GM18517 (cell line): Measurements from ENCODE around the gene DCAKD.

Experiments
- ATAC-seq: cut with Tn5 transposase; IDR thresholded peaks from one replicate; pipeline ENCODE4 v1.9.1; 2021; ENCODE audit warnings: mild to moderate bottlenecking, moderate library complexity; ENCODE audit not compliant: unreplicated experiment

DCAKD gene

DNA sequence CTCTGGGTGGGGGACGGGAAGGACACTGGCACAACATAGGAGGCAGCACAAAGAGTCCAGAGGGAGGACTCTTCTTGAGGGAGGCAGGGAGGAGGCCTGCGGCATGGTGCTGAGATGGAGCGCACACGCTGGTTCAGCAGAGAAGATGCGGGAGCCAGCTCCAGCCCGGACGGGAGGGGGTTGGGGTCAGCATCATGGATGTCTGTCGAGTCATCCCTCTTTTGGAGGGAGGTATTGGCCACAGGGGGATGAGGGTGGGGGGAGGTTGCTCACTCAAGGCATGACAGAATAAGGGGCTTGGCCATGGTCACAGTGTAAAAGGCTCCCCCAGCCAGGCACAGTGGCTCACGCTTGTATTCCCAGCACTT is 19.3 kb downstream of the DCAKD start:
- ATAC-seq = no peak

DNA sequence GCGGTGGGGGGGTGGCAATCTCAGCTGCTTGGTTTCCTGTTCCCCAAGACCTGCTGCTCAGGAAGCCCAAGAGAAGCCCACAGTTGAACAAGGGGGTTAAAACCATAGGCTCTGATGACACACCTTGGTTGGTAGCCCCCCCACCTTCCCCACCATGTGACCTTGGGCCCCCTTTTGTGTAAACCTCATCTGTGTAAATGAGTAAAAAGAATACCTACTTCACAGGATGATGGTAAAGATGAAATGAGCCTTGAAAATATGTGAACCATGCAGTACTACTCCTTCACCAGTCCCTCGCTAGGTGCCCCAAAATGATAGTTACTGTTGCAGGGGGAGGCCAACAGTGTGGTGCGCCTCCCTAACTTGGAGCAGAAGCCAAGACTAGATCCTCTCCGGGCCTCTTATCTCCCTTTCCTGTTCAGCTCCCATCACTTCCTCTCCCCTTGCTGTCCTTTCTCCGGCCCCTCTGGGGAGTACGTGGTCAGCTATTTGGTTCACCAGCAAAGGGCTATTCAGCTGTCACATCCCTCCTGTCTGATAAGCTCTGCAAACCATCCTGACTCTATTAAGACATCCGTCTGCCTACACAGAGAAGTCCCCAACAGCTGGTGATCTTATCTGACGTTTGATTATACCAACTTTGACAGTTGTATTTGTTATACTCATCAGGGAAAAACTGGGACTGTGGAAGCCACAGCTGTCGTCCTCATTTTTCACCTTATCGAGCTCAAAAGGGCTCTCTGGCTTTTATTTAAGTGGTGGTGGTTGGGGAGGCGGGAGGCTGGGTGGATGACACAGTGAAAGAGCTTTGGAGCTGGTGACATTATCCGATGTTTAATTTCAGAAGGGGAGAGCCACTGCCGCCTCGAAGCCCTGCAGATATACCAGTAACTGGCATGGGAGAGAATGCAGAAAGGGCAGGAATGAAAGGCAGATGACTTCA is 19.9 kb downstream of the DCAKD start:
- ATAC-seq = no peak

DNA sequence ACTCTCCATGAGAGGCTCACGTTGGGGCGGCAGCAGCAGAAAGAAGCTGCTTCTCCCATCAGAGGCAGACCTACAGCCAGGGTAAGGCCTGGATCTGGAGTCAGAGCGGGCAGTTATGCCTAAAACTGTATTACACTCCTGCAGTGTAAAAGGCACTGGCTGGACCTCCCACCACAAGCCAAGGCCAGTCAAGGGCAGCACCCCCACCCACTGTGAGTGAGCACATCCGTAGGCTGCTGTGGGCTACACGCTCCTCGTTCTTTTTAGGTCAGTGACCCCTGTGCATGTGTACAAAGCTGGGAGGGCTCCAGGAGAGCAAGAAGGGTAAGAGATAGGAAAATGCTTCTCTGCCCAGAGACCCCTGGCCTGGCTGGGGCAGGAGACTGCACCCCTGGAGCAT is 20.7 kb downstream of the DCAKD start:
- ATAC-seq = no peak

DNA sequence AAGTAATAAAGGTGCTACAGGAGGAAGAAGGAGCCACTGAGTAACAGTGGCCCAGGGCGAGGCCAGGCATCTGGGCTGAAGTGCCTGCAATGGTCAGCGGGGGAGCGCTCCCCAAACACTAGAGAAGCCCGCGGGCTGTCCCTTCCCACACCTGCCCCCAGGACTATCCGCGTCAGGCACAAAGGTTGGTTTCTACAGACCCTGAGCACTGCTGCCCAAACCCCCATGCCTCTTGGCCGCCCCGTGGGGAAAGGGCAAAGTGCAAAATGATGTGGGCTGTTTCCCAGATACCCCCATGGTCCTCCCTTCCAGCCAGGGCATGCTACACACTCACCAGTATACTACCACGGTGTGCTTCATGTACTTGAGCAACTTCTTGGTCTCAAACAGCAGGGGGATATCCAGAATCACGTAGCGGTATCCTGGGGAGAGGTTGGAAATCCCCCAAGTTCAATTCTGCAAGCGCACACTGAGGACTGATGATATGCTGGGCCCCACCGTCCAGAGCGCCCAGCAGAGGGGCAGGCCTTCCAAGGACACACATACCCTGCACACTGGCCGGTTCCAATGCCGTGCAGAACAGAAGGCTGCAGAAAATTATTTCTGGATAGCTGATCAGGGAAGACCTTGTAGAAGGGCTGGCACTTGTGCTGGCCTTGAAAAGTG is 21.5 kb downstream of the DCAKD start:
- ATAC-seq = no peak

DNA sequence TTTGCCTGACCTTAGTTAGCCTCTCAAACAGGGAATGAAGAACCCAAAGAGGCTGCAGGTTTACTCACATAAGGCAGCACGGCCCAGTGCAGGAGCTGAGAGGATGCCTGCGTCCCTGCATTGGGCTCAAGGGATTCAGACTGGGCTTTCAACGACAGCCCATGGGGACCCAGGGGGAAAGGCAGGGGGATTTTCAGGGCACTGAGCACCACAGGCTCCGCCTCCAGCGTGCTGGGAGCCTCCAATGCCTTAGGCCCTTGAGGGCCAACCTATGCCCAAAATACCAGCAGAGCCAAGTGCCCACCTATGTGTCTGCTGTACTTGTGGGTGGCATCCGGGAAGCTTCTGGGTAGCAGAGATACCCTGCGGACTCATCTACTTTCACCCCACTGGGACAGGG is 22.3 kb downstream of the DCAKD start:
- ATAC-seq = no peak

DNA sequence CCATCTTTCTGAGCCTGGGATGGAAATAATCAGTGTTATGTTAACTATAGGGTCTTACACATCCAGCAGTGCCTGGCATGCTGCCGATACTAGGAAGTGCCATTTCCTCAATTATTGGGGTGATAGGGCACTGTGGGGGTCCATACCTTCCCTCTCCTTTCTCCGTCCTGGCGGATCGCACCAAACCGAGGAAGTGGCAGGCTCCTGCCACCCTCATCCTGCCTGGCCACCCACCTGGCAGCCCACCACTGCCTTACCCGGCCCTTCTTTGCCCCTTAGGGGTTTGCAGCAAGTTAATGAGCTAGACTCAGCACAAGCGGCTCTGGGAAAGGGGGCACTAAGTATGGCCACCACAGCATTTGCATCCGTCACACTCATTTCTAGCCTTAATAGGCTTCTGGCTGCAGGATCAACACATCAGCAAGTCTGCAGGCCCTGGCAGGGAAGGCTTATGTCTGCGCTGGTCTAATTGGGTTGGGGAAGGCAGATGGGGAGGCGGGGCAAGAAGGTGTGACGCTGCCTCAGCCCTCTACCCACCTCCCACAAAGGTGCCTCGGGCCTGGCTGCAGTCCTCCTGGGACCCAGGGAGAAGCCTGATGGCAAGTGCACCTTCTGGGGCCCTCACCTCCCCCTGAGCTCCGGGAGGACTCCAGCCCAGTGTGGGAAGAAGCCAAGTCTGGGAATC is 28.6 kb downstream of the DCAKD start:
- no peak for ATAC-seq

DNA sequence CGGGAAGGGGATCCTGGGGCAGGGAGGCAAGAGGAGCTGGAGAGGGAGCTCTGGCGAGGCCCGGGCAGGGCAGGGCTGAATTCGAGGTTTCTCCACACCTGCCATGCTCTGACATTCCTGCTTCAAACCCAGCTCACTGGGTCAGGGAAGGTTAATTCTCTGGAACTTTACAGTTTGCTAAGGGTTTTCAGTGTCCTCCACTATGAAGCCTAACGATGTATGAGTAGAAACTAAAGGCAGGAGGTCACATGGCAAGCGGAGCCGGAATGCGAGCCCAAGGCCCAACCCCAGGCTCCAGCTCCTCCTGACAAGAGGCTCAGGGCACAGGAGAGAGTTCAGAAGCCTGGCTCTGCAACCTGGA is 29.2 kb downstream of the DCAKD start:
- no peak for ATAC-seq

DNA sequence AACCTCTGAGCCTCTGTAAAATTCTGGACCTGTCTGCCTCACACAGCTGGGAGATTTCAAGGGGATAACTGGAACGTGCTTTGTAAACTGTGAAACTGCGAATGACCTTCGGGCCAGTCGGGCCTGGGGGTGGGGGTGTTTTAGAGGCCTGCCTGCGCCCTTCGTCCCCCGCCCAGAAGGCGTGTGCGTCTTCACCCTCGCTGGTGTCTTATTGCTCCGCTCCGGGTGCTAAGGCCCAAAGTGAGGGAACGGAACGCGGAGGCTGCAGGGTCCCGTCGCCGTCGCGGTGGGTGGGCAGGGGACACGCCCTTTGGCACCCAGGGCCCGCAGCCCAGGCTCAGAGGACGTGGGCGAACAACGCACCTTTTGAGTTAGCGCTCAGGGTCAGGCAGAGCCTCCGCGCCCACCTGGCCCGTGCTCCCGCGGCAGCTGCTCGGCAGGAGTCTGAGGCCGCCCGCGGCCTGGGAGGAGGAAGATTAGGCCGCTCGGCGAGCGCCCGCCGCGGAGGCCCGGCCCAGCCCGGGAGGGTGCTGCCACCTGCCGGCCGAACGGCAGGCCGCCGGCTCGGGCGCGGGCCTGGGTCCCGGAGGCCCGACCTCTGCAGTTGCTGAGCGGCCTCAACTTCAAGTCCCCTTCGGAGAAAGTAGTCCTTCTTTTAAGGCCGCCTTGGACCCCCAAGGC is 29.7 kb downstream of the DCAKD start:
- no peak for ATAC-seq

DNA sequence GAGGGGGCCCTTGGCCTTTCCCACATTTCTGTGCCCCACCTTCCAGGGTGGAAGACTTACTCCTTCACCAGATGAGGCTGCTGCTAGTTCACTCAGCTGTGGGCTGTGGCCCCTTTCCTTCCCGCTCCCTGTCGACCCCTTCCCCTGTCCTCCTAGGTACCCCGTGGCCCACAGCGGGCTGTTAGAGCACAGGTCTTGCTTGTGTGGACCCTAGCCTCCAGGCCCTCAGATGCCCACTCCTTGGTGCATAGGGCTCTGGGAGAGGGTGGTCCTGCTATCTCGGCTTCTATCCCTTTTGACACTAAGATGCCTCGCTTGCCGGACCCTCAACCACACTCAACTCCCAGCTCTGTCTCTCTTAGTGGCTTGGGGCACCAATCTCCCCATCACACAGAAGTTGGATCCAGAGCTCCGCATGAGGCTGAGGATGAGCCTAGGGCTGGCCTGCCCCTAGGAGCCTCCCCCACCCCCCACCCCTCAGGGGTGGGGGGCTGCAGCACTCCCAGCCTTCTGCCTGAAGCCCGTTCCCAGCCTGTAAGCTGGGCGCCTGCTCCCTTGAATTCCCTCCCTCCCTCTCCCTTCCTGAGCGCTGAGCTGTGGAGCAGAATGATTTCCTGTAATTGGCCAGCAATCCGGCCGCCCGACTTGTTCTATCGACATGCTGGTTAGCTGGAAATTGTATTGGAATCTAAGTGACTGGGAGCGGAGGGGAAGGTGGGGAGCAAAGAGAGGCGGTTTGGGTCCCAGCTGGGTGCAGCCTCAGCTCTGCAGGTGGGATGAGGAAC is 30.9 kb downstream of the DCAKD start:
- ATAC-seq = no peak

DNA sequence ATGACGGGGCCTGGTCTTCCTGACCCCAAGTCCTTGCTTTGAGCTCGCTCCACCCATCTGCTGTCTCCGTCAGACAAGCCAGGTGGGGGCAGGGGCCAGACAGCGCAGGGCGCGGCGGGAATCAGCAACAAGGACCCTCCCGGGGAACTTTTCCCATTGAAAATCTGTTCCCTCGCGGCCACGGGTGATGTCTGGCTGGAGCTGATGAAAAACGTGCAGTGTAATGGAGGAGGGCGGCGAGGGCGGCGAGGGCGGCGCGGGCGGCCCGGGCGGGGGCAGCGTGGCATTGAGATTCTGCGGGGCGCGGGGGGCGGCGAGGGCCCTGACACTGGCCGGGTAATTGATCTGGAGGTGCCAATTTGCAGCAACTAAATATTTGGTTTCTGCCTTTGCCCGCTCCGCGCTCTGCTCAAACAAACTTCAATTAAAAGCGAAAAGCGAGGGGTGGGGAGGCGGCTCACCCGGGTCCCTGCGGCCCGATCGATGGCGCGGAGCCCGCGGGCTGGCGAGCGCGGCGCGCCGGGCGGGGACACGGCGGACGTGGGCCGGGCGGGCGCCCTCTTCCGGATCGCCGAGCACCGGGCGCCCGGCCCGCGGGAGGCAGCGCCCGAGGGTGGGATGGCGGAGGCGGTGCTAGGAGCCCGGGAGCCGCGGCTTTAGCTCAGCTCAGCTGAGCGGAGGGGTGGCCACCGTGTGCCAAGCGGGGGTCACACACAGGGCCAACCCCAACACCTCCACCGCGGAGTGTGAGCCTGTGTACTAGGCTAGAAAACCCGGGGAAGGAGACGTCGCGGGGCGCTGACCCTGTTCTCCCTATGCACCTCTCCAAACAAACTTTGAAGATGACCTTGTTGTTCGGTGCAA is 32.4 kb downstream of the DCAKD start:
- ATAC-seq = no peak

DNA sequence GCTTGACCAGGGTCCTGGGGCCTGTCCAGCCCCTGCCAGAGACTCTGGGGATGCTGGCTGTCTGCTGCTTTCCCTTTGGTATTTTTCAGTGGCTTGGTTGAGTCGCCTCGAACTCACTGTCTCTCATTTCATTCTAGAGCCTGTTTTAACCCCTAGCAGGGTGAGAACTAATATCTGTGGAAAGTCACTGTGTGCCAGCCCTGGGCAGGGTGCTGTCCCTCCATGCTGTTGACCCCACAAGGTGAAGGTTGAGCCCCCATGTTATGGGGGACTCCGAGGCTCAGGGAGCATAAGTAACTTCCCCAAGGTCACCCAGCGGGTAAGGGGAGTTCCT is 33.0 kb downstream of the DCAKD start:
- no peak for ATAC-seq

DNA sequence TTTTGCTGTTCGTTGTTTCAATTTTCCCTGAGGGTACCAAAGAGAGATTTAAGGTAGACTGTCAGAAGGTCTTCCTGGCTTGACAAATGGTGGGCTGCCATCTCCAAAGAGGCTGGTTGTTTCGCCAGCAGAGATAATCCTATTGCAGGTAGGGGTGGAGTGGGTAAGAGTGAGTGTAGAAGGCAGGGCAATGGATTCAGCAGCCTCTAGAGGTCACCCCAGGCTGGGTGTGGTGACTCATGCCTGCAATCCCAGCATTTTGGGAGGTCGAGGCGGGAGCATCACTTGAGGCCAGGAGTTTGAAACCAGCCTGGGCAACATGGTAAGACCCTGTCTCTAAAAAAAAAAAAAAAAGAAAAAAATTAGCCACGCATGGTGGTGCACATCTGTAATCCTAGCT is 34.6 kb downstream of the DCAKD start:
- no peak for ATAC-seq

DNA sequence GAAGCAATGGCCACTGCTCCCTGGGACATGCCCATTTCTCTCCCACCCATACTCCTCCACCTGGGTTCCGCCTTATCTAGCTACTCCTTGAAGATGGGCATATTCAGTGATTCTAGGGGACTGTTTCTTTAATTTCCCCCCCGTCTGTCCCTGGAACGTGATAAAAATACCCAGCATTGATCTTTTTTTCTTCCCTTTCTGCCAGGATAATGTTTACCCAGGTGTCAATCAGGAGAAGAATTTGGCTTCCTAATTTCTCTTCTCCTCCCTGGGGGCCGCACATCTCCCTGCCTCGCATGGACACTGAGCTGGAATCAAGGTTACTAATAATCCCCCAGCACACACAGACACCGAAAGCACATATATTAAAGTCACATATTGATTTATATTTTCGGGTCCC is 35.2 kb downstream of the DCAKD start:
- no peak for ATAC-seq

DNA sequence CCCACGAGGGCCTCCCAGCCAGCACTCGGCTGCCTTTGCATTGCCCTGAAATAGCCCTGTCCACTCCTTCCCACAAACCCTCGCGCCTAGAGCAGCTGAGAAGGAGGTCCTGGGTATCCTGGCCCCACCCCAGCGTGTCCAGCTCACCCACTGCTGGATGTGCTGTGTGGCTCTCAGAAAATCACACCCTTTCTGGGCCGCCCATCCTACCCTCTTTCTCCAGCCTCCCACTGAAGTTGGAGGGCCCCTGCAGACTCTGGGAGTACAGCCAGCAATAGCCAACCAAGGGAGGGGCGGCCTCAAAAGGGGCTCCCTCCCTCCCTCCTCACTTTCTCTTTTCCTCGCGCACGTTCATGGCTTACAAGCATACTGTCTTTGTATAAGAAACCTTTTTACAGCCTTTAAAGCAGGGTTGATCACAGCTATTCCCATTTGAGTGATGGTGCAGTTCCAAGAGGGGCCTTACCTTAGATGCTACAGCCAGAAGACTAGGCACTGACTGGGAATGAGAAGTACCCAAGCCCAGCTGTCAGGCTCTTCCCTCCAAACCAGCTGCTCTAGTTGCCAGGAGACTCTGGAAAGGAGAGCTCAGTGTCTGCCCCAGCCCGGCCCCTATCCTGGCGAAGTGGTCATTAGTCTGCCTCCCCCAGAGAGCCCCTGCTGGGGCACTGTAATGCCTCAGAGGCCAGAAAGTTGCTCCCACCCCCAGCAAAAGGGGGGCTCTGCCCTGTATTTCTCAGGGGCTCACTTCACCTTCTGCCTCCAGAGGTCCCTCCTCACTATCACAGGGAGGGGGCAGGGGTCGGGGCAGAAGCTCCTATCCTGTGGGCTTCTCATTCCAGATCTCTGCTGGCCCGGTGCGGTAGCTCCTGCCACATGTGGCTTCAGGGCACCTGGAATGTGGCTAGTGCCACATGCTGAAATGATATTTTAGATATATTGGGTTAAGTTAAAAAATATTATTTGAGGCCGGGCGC is 38.1 kb downstream of the DCAKD start:
- no peak for ATAC-seq

DNA sequence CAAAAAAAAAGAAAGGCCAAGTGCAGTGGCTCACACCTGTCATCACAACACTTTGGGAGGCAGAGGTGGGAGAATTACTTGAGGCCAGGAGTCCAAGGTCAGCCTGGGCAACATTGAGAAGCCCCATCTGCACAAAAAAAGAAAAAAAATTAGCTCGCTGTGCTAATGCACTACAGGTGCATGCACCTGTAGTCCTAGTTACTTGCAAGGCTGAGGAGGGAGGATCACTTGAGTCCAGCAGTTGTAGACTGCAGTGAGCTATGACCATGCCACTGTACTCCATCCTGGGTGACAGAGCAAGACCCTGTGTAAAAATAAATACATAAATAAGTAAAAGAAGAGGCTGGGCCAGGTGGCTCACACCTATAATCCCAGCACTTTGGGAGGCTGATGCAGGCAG is 39.7 kb downstream of the DCAKD start:
- ATAC-seq = no peak

DNA sequence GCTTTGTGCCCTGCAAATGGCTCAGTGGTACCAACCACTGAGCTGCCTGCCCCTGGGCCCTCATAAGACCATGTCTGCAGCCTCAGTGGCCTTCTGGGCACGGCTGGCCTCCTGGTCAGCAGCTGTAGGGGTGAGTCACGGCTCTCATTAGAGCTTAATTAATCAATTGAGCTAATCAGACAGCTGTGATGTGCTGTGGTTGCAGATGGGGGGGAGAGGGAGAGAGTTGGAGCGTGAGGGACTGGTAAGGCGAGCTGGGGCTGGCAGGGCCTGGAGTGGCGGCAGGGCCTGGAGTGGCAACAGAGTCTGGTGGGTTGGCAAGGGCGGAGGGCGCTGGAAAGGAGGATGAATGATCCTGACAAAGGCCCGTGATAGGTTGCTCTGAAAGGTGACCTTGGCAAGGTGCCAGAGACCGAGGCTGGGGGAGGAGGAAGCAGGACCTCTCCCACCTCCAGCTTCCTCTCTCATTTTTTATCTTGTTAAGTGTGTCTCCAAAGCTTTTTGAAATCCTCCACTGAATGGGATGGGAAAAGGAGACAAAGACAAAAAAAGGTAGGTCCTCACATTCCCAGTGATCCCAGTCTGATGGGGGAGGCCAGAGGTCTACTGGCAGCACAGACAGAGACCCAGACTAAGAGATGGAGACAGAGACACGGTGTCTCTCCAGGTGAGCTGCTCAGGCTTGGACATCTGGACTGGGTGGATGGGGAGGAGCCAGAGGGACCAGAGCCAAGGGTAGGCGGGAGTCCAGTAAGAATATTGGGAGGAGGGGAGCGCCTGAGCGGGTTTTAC is 41.6 kb downstream of the DCAKD start:
- ATAC-seq = no peak

DNA sequence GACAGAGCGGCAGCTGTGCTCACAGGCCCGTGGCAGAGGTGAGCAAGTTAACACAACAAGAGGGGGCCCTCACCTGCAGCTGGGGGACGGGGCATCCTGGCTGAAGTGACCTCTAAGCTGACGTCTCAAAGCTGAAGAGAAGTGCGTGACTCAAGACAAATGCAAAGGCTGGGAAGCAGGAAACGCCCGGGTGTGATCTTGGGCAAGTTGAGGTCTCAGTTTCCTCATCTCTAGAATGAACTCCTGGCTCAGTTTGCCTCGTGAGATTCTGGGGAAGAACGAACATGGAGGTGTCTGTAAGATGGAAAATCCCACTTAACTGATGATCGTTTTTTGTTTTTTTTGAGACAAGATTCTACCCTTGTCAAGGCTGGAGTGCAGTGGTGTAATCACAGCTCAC is 43.2 kb downstream of the DCAKD start:
- no peak for ATAC-seq

DNA sequence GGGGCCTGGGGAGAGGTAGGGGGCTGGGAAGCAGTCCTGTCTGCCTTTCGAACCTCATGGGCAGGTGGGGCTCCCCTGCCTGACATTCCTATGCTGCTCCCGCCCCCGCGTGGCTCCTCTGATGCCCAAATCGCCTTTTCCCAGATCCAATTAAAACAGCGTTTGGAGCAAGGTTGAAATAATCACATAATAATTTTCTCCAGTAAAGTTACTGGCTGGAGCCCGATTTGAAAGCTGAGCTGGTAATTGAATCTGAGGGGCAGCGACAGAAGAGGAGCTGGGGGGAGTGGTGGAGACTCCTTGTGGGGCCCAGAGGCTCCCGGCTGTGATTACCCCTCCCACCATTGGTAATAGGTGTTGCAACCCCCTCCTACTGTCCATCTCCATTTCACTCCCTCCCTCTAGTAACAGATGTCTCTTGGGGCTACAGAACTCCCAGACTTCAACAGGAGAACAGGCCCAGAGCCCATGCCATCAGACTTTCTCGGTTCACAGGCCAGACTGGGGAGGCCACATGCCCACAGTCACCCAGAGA is 44.4 kb downstream of the DCAKD start:
- ATAC-seq = no peak
